K562 (cell line): ENCODE results near the gene MUC5B.

Experiments
- ELK1 ChIP-seq: sonication (generic); formaldehyde crosslinking; IDR thresholded peaks from 2 replicates; pipeline ENCODE4 v1.8.1; 2022; ENCODE audit warnings: missing genetic modification reagents
- NFE2L1 ChIP-seq: fragments of 450-650 bp; IDR thresholded peaks from 2 replicates; pipeline ENCODE4 v1.6.1; 2016; ENCODE audit warnings: missing genetic modification characterization, low read depth, mild to moderate bottlenecking, missing compliant biosample characterization, moderate library complexity, borderline replicate concordance
- POLR2AphosphoS2 ChIP-seq: IDR thresholded peaks from 2 replicates; pipeline ENCODE4 v1.6.1; 2012; ENCODE audit warnings: low read length, improper control_type of control experiment
- PYGO2 ChIP-seq: fragments of 450-650 bp; IDR thresholded peaks from 2 replicates; pipeline ENCODE4 v1.6.1; 2016; ENCODE audit warnings: mild to moderate bottlenecking, missing genetic modification characterization, moderate library complexity, missing compliant biosample characterization
- SMAD4 ChIP-seq: fragments of 250-450 bp; sonication (Bioruptor Pico); conservative IDR thresholded peaks from 2 replicates; pipeline ENCODE4 v1.8.0; 2021; ENCODE audit warnings: inconsistent platforms, mild to moderate bottlenecking, moderate library complexity
- TCF7 ChIP-seq: sonication (generic); IDR thresholded peaks from 2 replicates; pipeline ENCODE4 v1.6.1; 2016; ENCODE audit warnings: antibody characterized with exemption, borderline replicate concordance
- ZBTB26 ChIP-seq: fragments of 450-650 bp; formaldehyde crosslinking; IDR thresholded peaks from 2 replicates; pipeline ENCODE4 v1.4.0; 2022; ENCODE audit warnings: missing genetic modification characterization
- ZNF3 ChIP-seq: fragments of 250-450 bp; sonication (Bioruptor Pico); IDR thresholded peaks from 2 replicates; pipeline ENCODE4 v1.5.0; 2021; ENCODE audit warnings: mild to moderate bottlenecking, moderate library complexity
- ZNF696 ChIP-seq: fragments of 250-450 bp; sonication (Bioruptor Pico); conservative IDR thresholded peaks from 2 replicates; pipeline ENCODE4 v1.4.0; 2020; ENCODE audit warnings: mild to moderate bottlenecking, moderate library complexity
- ZNF77 ChIP-seq: fragments of 250-450 bp; sonication (Bioruptor Pico); IDR thresholded peaks from 2 replicates; pipeline ENCODE4 v1.5.0; 2020
- TF ChIP-seq, protein P1 (sequence below), 3 experiments: IDR thresholded peaks in 2 of 3; conservative IDR thresholded peaks in 1 of 3; 2 replicates each; pipeline ENCODE4 v1.5.1; 2011 to 2012; ENCODE audit warnings: low read length in 3 of 3, mild to moderate bottlenecking in 3 of 3, control low read depth in 2 of 3, improper control_type of control experiment in 1 of 3, inconsistent platforms in 1 of 3, low read depth in 1 of 3, mixed read lengths in 1 of 3, moderate library complexity in 1 of 3; ENCODE audit not compliant: insufficient read depth in 2 of 3
- TF ChIP-seq, protein P2 (sequence below): fragments of 450-650 bp; IDR thresholded peaks from 2 replicates; pipeline ENCODE4 v1.6.1; 2017; ENCODE audit warnings: mild to moderate bottlenecking, moderate library complexity

DNA sequence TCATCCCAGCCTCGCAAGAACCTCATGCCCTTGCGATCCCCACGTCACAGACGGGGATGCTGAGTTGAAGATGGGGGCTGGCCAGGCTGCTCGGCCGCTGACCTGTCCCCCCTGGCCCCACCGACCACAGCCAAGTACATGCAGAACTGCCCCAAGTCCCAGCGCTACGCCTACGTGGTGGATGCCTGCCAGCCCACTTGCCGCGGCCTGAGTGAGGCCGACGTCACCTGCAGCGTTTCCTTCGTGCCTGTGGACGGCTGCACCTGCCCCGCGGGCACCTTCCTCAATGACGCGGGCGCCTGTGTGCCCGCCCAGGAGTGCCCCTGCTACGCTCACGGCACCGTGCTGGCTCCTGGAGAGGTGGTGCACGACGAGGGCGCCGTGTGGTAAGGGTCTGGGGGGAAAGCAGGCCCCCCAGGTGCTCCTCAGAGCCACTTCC lies 10.0 kb downstream of the MUC5B start:
- no peak for TF ChIP-seq SMAD4 (CRISPR knock-in tag)
- TF ChIP-seq POLR2AphosphoS2 = no peak
- TF ChIP-seq, protein P1, sequence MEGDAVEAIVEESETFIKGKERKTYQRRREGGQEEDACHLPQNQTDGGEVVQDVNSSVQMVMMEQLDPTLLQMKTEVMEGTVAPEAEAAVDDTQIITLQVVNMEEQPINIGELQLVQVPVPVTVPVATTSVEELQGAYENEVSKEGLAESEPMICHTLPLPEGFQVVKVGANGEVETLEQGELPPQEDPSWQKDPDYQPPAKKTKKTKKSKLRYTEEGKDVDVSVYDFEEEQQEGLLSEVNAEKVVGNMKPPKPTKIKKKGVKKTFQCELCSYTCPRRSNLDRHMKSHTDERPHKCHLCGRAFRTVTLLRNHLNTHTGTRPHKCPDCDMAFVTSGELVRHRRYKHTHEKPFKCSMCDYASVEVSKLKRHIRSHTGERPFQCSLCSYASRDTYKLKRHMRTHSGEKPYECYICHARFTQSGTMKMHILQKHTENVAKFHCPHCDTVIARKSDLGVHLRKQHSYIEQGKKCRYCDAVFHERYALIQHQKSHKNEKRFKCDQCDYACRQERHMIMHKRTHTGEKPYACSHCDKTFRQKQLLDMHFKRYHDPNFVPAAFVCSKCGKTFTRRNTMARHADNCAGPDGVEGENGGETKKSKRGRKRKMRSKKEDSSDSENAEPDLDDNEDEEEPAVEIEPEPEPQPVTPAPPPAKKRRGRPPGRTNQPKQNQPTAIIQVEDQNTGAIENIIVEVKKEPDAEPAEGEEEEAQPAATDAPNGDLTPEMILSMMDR (IDR thresholded peaks at IDR 0.05 in 2 of 3, conservative IDR thresholded peaks at IDR 0.05 in 1 of 3; ENCODE audit: insufficient read depth in 2 of 3, low read depth in 1 of 3, low read length in 3 of 3) = no peak
- no peak for TF ChIP-seq PYGO2 (tag)
- TF ChIP-seq ELK1 (CRISPR knock-in tag) = no peak
- no peak for TF ChIP-seq ZNF77 (CRISPR knock-in tag)
- no peak for TF ChIP-seq ZBTB26
- TF ChIP-seq ZNF696 (CRISPR knock-in tag) = no peak
- TF ChIP-seq TCF7 = no peak
- TF ChIP-seq, protein P2, sequence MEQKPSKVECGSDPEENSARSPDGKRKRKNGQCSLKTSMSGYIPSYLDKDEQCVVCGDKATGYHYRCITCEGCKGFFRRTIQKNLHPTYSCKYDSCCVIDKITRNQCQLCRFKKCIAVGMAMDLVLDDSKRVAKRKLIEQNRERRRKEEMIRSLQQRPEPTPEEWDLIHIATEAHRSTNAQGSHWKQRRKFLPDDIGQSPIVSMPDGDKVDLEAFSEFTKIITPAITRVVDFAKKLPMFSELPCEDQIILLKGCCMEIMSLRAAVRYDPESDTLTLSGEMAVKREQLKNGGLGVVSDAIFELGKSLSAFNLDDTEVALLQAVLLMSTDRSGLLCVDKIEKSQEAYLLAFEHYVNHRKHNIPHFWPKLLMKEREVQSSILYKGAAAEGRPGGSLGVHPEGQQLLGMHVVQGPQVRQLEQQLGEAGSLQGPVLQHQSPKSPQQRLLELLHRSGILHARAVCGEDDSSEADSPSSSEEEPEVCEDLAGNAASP = no peak
- TF ChIP-seq ZNF3 (CRISPR knock-in tag) = no peak
- no peak for TF ChIP-seq NFE2L1 (tag)
